Measurements from ENCODE around the gene ZNF710. TPM values are rescaled to one million over a fixed set of nuclear protein-coding genes. Genes with fewer than 3 reads are reported as not detected.

The ZNF710 gene
- total and polyA plus RNA-seq, 9 of the 15 experiments (the other 6 are each of a cell fraction or from before 2014, with no cell fraction given) = 0.56 to 14.2 (median 5.2) TPM

- TF ChIP-seq THRA (IDR thresholded peaks at IDR 0.05) (no peak), NFIC (IDR thresholded peaks at IDR 0.05) (no peak), ZNF184 (CRISPR knock-in tag; IDR thresholded peaks at IDR 0.05) (no peak)
Observed at GRCh38 chr15:90130291-90130690, 129.2 kb downstream of the ZNF710 start (continued).

Small RNAs within 50 kb of the gene (microRNA-seq; reads per million reads assigned to microRNA genes)
- gene MIR3174 (ENCODE audit: borderline microRNAs expressed) = 0.73 reads per million

Small RNAs within 50 kb of the gene (small RNA-seq; reads per million reads assigned to genes)
- 0.84 reads per million, percentile 51 among the genes with 10 or more reads in this experiment for gene MIR3174
- gene RF00066 = not detected

Other genes starting within 250 kb of the ZNF710 start
Only the 7 nearest of the 9 such genes appear.
- gene MESP2, start 225.0 kb upstream of the ZNF710 start, total RNA-seq (2014; rRNA removed) = 0.82 and 1.1 TPM in 2 replicates
- gene MESP2, start 225.0 kb upstream of the ZNF710 start, total RNA-seq (2014; rRNA removed; fragmentation: Illumina TruSeq; extraction: Trizol) = 0.41 and 0.51 TPM in 2 replicates
- gene MESP2, start 225.0 kb upstream of the ZNF710 start, total RNA-seq (2015; rRNA removed; fragmentation: Illumina TruSeq; extraction: Trizol) = 0.29 and 0.45 TPM in 2 replicates
- gene MESP2, start 225.0 kb upstream of the ZNF710 start, total RNA-seq (2021) = 0.47 and 0.66 TPM in 2 replicates
- gene MESP2, start 225.0 kb upstream of the ZNF710 start, polyA plus RNA-seq (2011; rRNA removed) = 0.08 and 0.14 TPM in 2 replicates
- gene MESP2, start 225.0 kb upstream of the ZNF710 start, polyA plus RNA-seq (2014; fragmentation: Illumina TruSeq; extraction: Trizol) = 0.55 and 0.70 TPM in 2 replicates
- gene MESP2, start 225.0 kb upstream of the ZNF710 start, polyA plus RNA-seq (2014; fragmentation: Nextera tagmentation; extraction: Ambion mirVana) = under 1 TPM; 0.11 to 0.13 TPM
- gene MESP2, start 225.0 kb upstream of the ZNF710 start, polyA plus RNA-seq (2014; rRNA removed) = 0.37 and 0.47 TPM in 2 replicates
- gene ANPEP, start 186.5 kb upstream of the ZNF710 start, total RNA-seq (2014; rRNA removed) = 1.0 and 1.8 TPM in 2 replicates
- gene ANPEP, start 186.5 kb upstream of the ZNF710 start, total RNA-seq (2014; rRNA removed; fragmentation: Illumina TruSeq; extraction: Trizol) = 1.1 and 1.3 TPM in 2 replicates
- 2.5 and 2.6 TPM in 2 replicates for gene ANPEP, start 186.5 kb upstream of the ZNF710 start, total RNA-seq (2015; rRNA removed; fragmentation: Illumina TruSeq; extraction: Trizol)
- 4.8 and 5.7 TPM in 2 replicates for gene ANPEP, start 186.5 kb upstream of the ZNF710 start, total RNA-seq (2021)
- 0.43 and 2.0 TPM in 2 replicates for gene ANPEP, start 186.5 kb upstream of the ZNF710 start, polyA plus RNA-seq (2011; rRNA removed)
- 4.0 and 4.2 TPM in 2 replicates for gene ANPEP, start 186.5 kb upstream of the ZNF710 start, polyA plus RNA-seq (2014; fragmentation: Illumina TruSeq; extraction: Trizol)
- under 1 TPM; 0.23 to 0.27 TPM for gene ANPEP, start 186.5 kb upstream of the ZNF710 start, polyA plus RNA-seq (2014; fragmentation: Nextera tagmentation; extraction: Ambion mirVana)
- gene ANPEP, start 186.5 kb upstream of the ZNF710 start, polyA plus RNA-seq (2014; rRNA removed) = 4.7 and 8.9 TPM in 2 replicates
- gene AP3S2, start 107.3 kb upstream of the ZNF710 start, total RNA-seq (2014; rRNA removed) = 18.7 and 39.5 TPM in 2 replicates
- 54.1 and 60.8 TPM in 2 replicates for gene AP3S2, start 107.3 kb upstream of the ZNF710 start, total RNA-seq (2014; rRNA removed; fragmentation: Illumina TruSeq; extraction: Trizol)
- gene AP3S2, start 107.3 kb upstream of the ZNF710 start, total RNA-seq (2015; rRNA removed; fragmentation: Illumina TruSeq; extraction: Trizol) = 47.2 and 50.0 TPM in 2 replicates
- 25.0 and 25.8 TPM in 2 replicates for gene AP3S2, start 107.3 kb upstream of the ZNF710 start, total RNA-seq (2021)
- 23.4 and 37.4 TPM in 2 replicates for gene AP3S2, start 107.3 kb upstream of the ZNF710 start, polyA plus RNA-seq (2011; rRNA removed)
- 31.0 and 34.4 TPM in 2 replicates for gene AP3S2, start 107.3 kb upstream of the ZNF710 start, polyA plus RNA-seq (2014; fragmentation: Illumina TruSeq; extraction: Trizol)
- gene AP3S2, start 107.3 kb upstream of the ZNF710 start, polyA plus RNA-seq (2014; fragmentation: Nextera tagmentation; extraction: Ambion mirVana) = 10 to 100 TPM; 16.4 to 20.1 TPM
- 26.7 and 49.4 TPM in 2 replicates for gene AP3S2, start 107.3 kb upstream of the ZNF710 start, polyA plus RNA-seq (2014; rRNA removed)
- gene ARPIN, start 88.4 kb upstream of the ZNF710 start, total RNA-seq (2014; rRNA removed) = not detected in 2 replicates
- gene ARPIN, start 88.4 kb upstream of the ZNF710 start, total RNA-seq (2014; rRNA removed; fragmentation: Illumina TruSeq; extraction: Trizol) = not detected in 2 replicates
- gene ARPIN, start 88.4 kb upstream of the ZNF710 start, total RNA-seq (2015; rRNA removed; fragmentation: Illumina TruSeq; extraction: Trizol) = not detected in 2 replicates
- gene ARPIN, start 88.4 kb upstream of the ZNF710 start, total RNA-seq (2021) = 0.04 TPM in 1 of 2 replicates, not detected in the other
- not detected in 2 replicates for gene ARPIN, start 88.4 kb upstream of the ZNF710 start, polyA plus RNA-seq (2011; rRNA removed)
- gene ARPIN, start 88.4 kb upstream of the ZNF710 start, polyA plus RNA-seq (2014; fragmentation: Illumina TruSeq; extraction: Trizol) = not detected in 2 replicates
- gene ARPIN, start 88.4 kb upstream of the ZNF710 start, polyA plus RNA-seq (2014; fragmentation: Nextera tagmentation; extraction: Ambion mirVana) = not detected
- not detected in 2 replicates for gene ARPIN, start 88.4 kb upstream of the ZNF710 start, polyA plus RNA-seq (2014; rRNA removed)
- gene IDH2, start 101.1 kb downstream of the ZNF710 start, total RNA-seq (2014; rRNA removed) = 59.2 and 74.5 TPM in 2 replicates
- 34.2 and 41.2 TPM in 2 replicates for gene IDH2, start 101.1 kb downstream of the ZNF710 start, total RNA-seq (2014; rRNA removed; fragmentation: Illumina TruSeq; extraction: Trizol)
- 72.3 and 72.6 TPM in 2 replicates for gene IDH2, start 101.1 kb downstream of the ZNF710 start, total RNA-seq (2015; rRNA removed; fragmentation: Illumina TruSeq; extraction: Trizol)
- gene IDH2, start 101.1 kb downstream of the ZNF710 start, total RNA-seq (2021) = 76.7 and 80.4 TPM in 2 replicates
- 99.9 and 181 TPM in 2 replicates for gene IDH2, start 101.1 kb downstream of the ZNF710 start, polyA plus RNA-seq (2011; rRNA removed)
- 83.0 and 84.4 TPM in 2 replicates for gene IDH2, start 101.1 kb downstream of the ZNF710 start, polyA plus RNA-seq (2014; fragmentation: Illumina TruSeq; extraction: Trizol)
- 1 to 10 TPM in 1 of 2 experiments, under 1 TPM in 1; 0.70 to 3.1 TPM for gene IDH2, start 101.1 kb downstream of the ZNF710 start, polyA plus RNA-seq (2014; fragmentation: Nextera tagmentation; extraction: Ambion mirVana)
- 51.1 and 52.3 TPM in 2 replicates for gene IDH2, start 101.1 kb downstream of the ZNF710 start, polyA plus RNA-seq (2014; rRNA removed)
- 11.0 and 38.7 TPM in 2 replicates for gene SEMA4B, start 200.0 kb downstream of the ZNF710 start, total RNA-seq (2014; rRNA removed)
- 8.5 and 10.7 TPM in 2 replicates for gene SEMA4B, start 200.0 kb downstream of the ZNF710 start, total RNA-seq (2014; rRNA removed; fragmentation: Illumina TruSeq; extraction: Trizol)
- gene SEMA4B, start 200.0 kb downstream of the ZNF710 start, total RNA-seq (2015; rRNA removed; fragmentation: Illumina TruSeq; extraction: Trizol) = 16.7 and 17.7 TPM in 2 replicates
- gene SEMA4B, start 200.0 kb downstream of the ZNF710 start, total RNA-seq (2021) = 33.6 and 37.9 TPM in 2 replicates
- 28.8 and 56.9 TPM in 2 replicates for gene SEMA4B, start 200.0 kb downstream of the ZNF710 start, polyA plus RNA-seq (2011; rRNA removed)
- gene SEMA4B, start 200.0 kb downstream of the ZNF710 start, polyA plus RNA-seq (2014; fragmentation: Illumina TruSeq; extraction: Trizol) = 10.9 and 16.9 TPM in 2 replicates
- 1 to 10 TPM; 1.3 to 1.5 TPM for gene SEMA4B, start 200.0 kb downstream of the ZNF710 start, polyA plus RNA-seq (2014; fragmentation: Nextera tagmentation; extraction: Ambion mirVana)
- 24.8 and 27.8 TPM in 2 replicates for gene SEMA4B, start 200.0 kb downstream of the ZNF710 start, polyA plus RNA-seq (2014; rRNA removed)
- 61.4 and 94.5 TPM in 2 replicates for gene CIB1, start 232.6 kb downstream of the ZNF710 start, total RNA-seq (2014; rRNA removed)
- gene CIB1, start 232.6 kb downstream of the ZNF710 start, total RNA-seq (2014; rRNA removed; fragmentation: Illumina TruSeq; extraction: Trizol) = 46.9 and 49.6 TPM in 2 replicates
- gene CIB1, start 232.6 kb downstream of the ZNF710 start, total RNA-seq (2015; rRNA removed; fragmentation: Illumina TruSeq; extraction: Trizol) = 63.4 and 64.5 TPM in 2 replicates
- gene CIB1, start 232.6 kb downstream of the ZNF710 start, total RNA-seq (2021) = 106 and 107 TPM in 2 replicates
- 136 and 186 TPM in 2 replicates for gene CIB1, start 232.6 kb downstream of the ZNF710 start, polyA plus RNA-seq (2011; rRNA removed)
- 107 and 138 TPM in 2 replicates for gene CIB1, start 232.6 kb downstream of the ZNF710 start, polyA plus RNA-seq (2014; fragmentation: Illumina TruSeq; extraction: Trizol)
- gene CIB1, start 232.6 kb downstream of the ZNF710 start, polyA plus RNA-seq (2014; fragmentation: Nextera tagmentation; extraction: Ambion mirVana) = 10 to 100 TPM; 14.9 to 33.8 TPM
- gene CIB1, start 232.6 kb downstream of the ZNF710 start, polyA plus RNA-seq (2014; rRNA removed) = 128 and 142 TPM in 2 replicates

Measured in K562 (cell line).